CD14-positive monocyte (primary cell): ENCODE measurements around the gene CTXN1. TPM values are rescaled to one million over a fixed set of nuclear protein-coding genes. Genes with fewer than 3 reads are reported as not detected.

Experiments used
- DNase-seq, 3 donors: peaks; one replicate each; pipeline ENCODE4 v3.0.0-alpha.2; 2011 to 2022
- H2AFZ ChIP-seq: 2 replicates; pipeline ENCODE4 v1.6.0; 2012; ENCODE audit warnings: mild to moderate bottlenecking, low read depth, low read length, inconsistent platforms; ENCODE audit not compliant: insufficient read depth, poor library complexity, severe bottlenecking
- H3K27ac ChIP-seq, 2 donors: 1 replicate in 1 of 2; 2 replicates in 1 of 2; pipeline ENCODE4 v1.5.1; 2012 to 2013; ENCODE audit warnings: low read length in 2 of 2, control low read depth in 1 of 2, inconsistent platforms in 1 of 2, low read depth in 1 of 2, mild to moderate bottlenecking in 1 of 2
- H3K27me3 ChIP-seq, 2 donors: one replicate each; pipeline versions ENCODE4 v1.6.0 to v1.6.1; 2011 to 2013; ENCODE audit warnings: low read length in 2 of 2; ENCODE audit not compliant: control insufficient read depth in 2 of 2, insufficient read depth in 2 of 2
- H3K36me3 ChIP-seq, 2 donors: replicated peaks in 1 of 2; 1 replicate in 1 of 2; 2 replicates in 1 of 2; pipeline versions ENCODE4 v1.5.1 to v1.6.1; 2012 to 2013; ENCODE audit warnings: low read length in 2 of 2, control low read depth in 1 of 2, inconsistent platforms in 1 of 2, mild to moderate bottlenecking in 1 of 2; ENCODE audit not compliant: insufficient read depth in 2 of 2, control insufficient read depth in 1 of 2
- H3K4me1 ChIP-seq, 2 donors: 1 replicate in 1 of 2; 2 replicates in 1 of 2; pipeline versions ENCODE4 v1.5.1 to v1.6.1; 2012 to 2013; ENCODE audit warnings: low read length in 2 of 2, control low read depth in 1 of 2, inconsistent platforms in 1 of 2, mild to moderate bottlenecking in 1 of 2, moderate library complexity in 1 of 2; ENCODE audit not compliant: insufficient read depth in 2 of 2, control insufficient read depth in 1 of 2
- H3K4me2 ChIP-seq: replicated peaks from 2 replicates; pipeline ENCODE3; 2012; ENCODE audit warnings: low read length, moderate library complexity, mild to moderate bottlenecking; ENCODE audit not compliant: poor library complexity, severe bottlenecking; ENCODE audit errors: extremely low read depth
- H3K4me3 ChIP-seq, 3 experiments: fragments of 200-600 bp in 1 of 3; sonication (generic) in 1 of 3; replicated peaks in 1 of 3; 1 replicate in 2 of 3; 2 replicates in 1 of 3; pipeline ENCODE4 v1.5.1; 2011 to 2013; ENCODE audit warnings: low read length in 3 of 3, mild to moderate bottlenecking in 3 of 3, control low read depth in 2 of 3, low read depth in 2 of 3, inconsistent platforms in 1 of 3, moderate library complexity in 1 of 3
- H3K79me2 ChIP-seq: 2 replicates; pipeline ENCODE4 v1.6.0; 2012; ENCODE audit warnings: mild to moderate bottlenecking, control low read depth, inconsistent platforms, low read length, moderate library complexity; ENCODE audit not compliant: insufficient read depth
- H3K9ac ChIP-seq: 2 replicates; pipeline ENCODE4 v1.6.0; 2017; ENCODE audit warnings: low read length, mild to moderate bottlenecking; ENCODE audit not compliant: insufficient read depth, poor library complexity, severe bottlenecking
- H3K9me3 ChIP-seq, 2 donors: replicated peaks in 1 of 2; 1 replicate in 1 of 2; 2 replicates in 1 of 2; pipeline versions ENCODE4 v1.5.1 to v1.6.1; 2012 to 2013; ENCODE audit warnings: low read length in 2 of 2, control low read depth in 1 of 2; ENCODE audit not compliant: control insufficient read depth in 1 of 2, insufficient read depth in 1 of 2
- H4K20me1 ChIP-seq: 2 replicates; pipeline ENCODE4 v1.6.0; 2012; ENCODE audit warnings: mild to moderate bottlenecking, low read length, control low read depth, moderate library complexity; ENCODE audit not compliant: insufficient read depth
- H3K27ac Mint-ChIP-seq, 7 donors: one replicate each; pipeline ENCODE4 v1.8.0; 2020; ENCODE audit warnings: mild to moderate bottlenecking in 7 of 7, mixed read lengths in 7 of 7, moderate library complexity in 6 of 7, inconsistent platforms in 2 of 7
- H3K27me3 Mint-ChIP-seq, 3 donors: one replicate each; pipeline ENCODE4 v1.8.0; 2021 to 2022; ENCODE audit warnings: low read depth in 3 of 3, mild to moderate bottlenecking in 3 of 3, mixed read lengths in 3 of 3, moderate library complexity in 3 of 3, inconsistent platforms in 1 of 3
- H3K36me3 Mint-ChIP-seq, 2 donors: one replicate each; pipeline ENCODE4 v1.8.0; 2020; ENCODE audit warnings: mixed read lengths in 2 of 2, inconsistent platforms in 1 of 2, mild to moderate bottlenecking in 1 of 2
- H3K4me1 Mint-ChIP-seq: one replicate; pipeline ENCODE4 v1.8.0; 2020; ENCODE audit warnings: mild to moderate bottlenecking, mixed read lengths
- H3K4me3 Mint-ChIP-seq, 2 donors: one replicate each; pipeline ENCODE4 v1.8.0; 2020; ENCODE audit warnings: mild to moderate bottlenecking in 2 of 2, mixed read lengths in 2 of 2, moderate library complexity in 1 of 2
- H3K9me3 Mint-ChIP-seq, 7 donors: one replicate each; pipeline ENCODE4 v1.8.0; 2020 to 2022; ENCODE audit warnings: mixed read lengths in 7 of 7, mild to moderate bottlenecking in 6 of 7, moderate library complexity in 6 of 7, inconsistent platforms in 2 of 7
- WGBS: methylation state at CpG from one replicate; pipeline ENCODE4 v1.1.5; 2013; ENCODE audit warnings: missing lambda C conversion rate; ENCODE audit not compliant: insufficient coverage; 5-methylcytosine and 5-hydroxymethylcytosine counted together
- intact Hi-C, 2 donors: fragments of 100-400 bp; cut with micrococcal nuclease; formaldehyde crosslinking; loops; one replicate each; pipeline versions ENCODE4 v1.15.0 to v1.15.1; 2023
- polyA plus RNA-seq, 3 donors: library from polyadenylated mRNA; depleted of rRNA in 1 of 3; unstranded in 2 of 3; stranded (reverse) in 1 of 3; fragments of 300-500 nt in 2 of 3; fragments of >200 nt in 1 of 3; fragmentation: Illumina TruSeq in 2 of 3; gene quantifications; 1 replicate in 2 of 3; 2 replicates in 1 of 3; pipeline ENCODE4 v1.2.3, GENCODE V29; 2012 to 2021
- TF ChIP-seq, protein P1 (sequence below): fragments of 200-600 bp; IDR thresholded peaks from one replicate; pipeline ENCODE4 v1.8.0; 2022; ENCODE audit warnings: antibody characterized with exemption, mild to moderate bottlenecking

CTXN1 gene
- polyA plus RNA-seq, 3 donors = not detected

DNA sequence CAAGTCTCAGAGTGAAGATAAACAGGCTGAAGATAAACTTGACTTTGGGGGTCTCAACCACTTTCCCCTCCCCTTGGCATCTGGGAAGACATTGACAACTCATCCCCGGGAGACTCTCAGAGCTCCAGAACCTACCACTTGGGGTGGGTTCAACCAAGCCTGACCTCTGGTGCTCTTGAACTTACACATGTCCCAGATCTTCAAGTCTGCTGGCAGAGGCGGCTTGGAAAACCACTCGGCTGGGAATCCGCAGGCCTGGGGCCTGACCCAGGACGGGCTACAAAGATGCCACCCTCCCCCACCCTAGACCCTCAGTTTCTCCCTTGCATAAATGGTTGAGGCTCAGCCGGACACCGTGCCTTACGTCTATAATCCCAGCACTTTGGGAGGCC, 37.1 kb downstream of the CTXN1 start:
- Mint-ChIP-seq H3K27ac (no peak overlapping the region), H3K9me3 (peaks cover 0 to 10% (median 0%) of the 10 kb centered on the region in 7 donors), H3K4me1 (peaks cover 7% of the 10 kb centered on the region), H3K36me3 (peaks cover 0 to 3% of the 10 kb centered on the region in 2 donors), H3K27me3 (peaks cover 43 to 70% (median 62%) of the 10 kb centered on the region in 3 donors), H3K4me3 (peak overlapping the region in 1 of 2 donors; percentile 59)
- no peaks in the 10 kb centered on the region for H4K20me1 ChIP-seq
- no peak overlapping the region for H3K4me3 ChIP-seq
- WGBS = 85% methylated on average over 8 of the region's 8 CpGs
- no peaks in the 10 kb centered on the region for H3K79me2 ChIP-seq
- intact Hi-C loops = no loop called here
- DNase-seq = no peak
- H3K9ac ChIP-seq = no peak overlapping the region
- H2AFZ ChIP-seq = peak overlapping the region; percentile 53
- H3K36me3 ChIP-seq = no peaks in the 10 kb centered on the region
- TF ChIP-seq, protein P1, sequence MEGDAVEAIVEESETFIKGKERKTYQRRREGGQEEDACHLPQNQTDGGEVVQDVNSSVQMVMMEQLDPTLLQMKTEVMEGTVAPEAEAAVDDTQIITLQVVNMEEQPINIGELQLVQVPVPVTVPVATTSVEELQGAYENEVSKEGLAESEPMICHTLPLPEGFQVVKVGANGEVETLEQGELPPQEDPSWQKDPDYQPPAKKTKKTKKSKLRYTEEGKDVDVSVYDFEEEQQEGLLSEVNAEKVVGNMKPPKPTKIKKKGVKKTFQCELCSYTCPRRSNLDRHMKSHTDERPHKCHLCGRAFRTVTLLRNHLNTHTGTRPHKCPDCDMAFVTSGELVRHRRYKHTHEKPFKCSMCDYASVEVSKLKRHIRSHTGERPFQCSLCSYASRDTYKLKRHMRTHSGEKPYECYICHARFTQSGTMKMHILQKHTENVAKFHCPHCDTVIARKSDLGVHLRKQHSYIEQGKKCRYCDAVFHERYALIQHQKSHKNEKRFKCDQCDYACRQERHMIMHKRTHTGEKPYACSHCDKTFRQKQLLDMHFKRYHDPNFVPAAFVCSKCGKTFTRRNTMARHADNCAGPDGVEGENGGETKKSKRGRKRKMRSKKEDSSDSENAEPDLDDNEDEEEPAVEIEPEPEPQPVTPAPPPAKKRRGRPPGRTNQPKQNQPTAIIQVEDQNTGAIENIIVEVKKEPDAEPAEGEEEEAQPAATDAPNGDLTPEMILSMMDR = no peak
- no peak overlapping the region for H3K27ac ChIP-seq
- no peaks in the 10 kb centered on the region for H3K9me3 ChIP-seq
- peak overlapping the region; percentile 22 for H3K4me2 ChIP-seq
- H3K4me1 ChIP-seq = peaks cover 2 to 7% of the 10 kb centered on the region in 2 donors
- H3K27me3 ChIP-seq = peaks cover 8 to 28% of the 10 kb centered on the region in 2 donors

GRCh38 chr19:7888145-7888825, 37.6 kb downstream of the CTXN1 start, which contains the start of gene LRRC8E:
Gene LRRC8E, plus strand, starts transcription at chr19:7888510. Its CDS starts 7,094 bp downstream, at chr19:7895604.
- Histone ChIP-seq H3K4me3 (peak within 1 kb of the TSS in 1 of 3 experiments; percentile 16), H3K36me3 (no peaks in the 10 kb centered on the region), H3K9ac (no peak within 1 kb of the TSS), H3K4me2 (peak within 1 kb of the TSS; percentile 22), H3K4me1 (peaks cover 2 to 7% of the 10 kb centered on the region in 2 donors), H3K9me3 (no peaks in the 10 kb centered on the region), H2AFZ (peak within 1 kb of the TSS; percentile 53), H4K20me1 (no peaks in the 10 kb centered on the region), H3K27me3 (peaks cover 8 to 26% of the 10 kb centered on the region in 2 donors), H3K79me2 (no peaks in the 10 kb centered on the region), H3K27ac (no peak within 1 kb of the TSS)
- H3K9me3 Mint-ChIP-seq = peaks cover 0 to 10% (median 0%) of the 10 kb centered on the region in 7 donors
- intact Hi-C loops = no loop called here
- H3K4me3 Mint-ChIP-seq = peak within 1 kb of the TSS in 1 of 2 donors; percentile 81
- peaks cover 7% of the 10 kb centered on the region for H3K4me1 Mint-ChIP-seq
- peak in 2 of 3 donors; percentile 16 to 54 for DNase-seq
- H3K27ac Mint-ChIP-seq = peak within 1 kb of the TSS in 1 of 7 donors; percentile 50
- 12% methylated on average over 53 of the region's 53 CpGs for WGBS
- H3K27me3 Mint-ChIP-seq = peaks cover 43 to 64% (median 60%) of the 10 kb centered on the region in 3 donors
- peaks cover 0 to 3% of the 10 kb centered on the region in 2 donors for H3K36me3 Mint-ChIP-seq
- TF ChIP-seq, protein P1 = no peak
